Limb (tissue), 2 donors: ENCODE measurements around the gene ARHGAP32.
A peak's percentile ranks its signal among the peaks of the same experiment; 100 is the strongest.
"Not testable (repeated sequence)": the region's sequence is repeated elsewhere in the genome, so short reads cannot be mapped to it uniquely, and the experiment has no call there.

ENCODE experiments used
- DNase-seq, 2 donors: peaks; one replicate each; pipeline ENCODE4 v3.0.0-alpha.2; 2016; ENCODE audit errors: extremely low spot score in 2 of 2

ARHGAP32 gene

GRCh38 chr11:128936606-128937251, 255.4 kb downstream of the ARHGAP32 start:
- no peak for DNase-seq

DNA sequence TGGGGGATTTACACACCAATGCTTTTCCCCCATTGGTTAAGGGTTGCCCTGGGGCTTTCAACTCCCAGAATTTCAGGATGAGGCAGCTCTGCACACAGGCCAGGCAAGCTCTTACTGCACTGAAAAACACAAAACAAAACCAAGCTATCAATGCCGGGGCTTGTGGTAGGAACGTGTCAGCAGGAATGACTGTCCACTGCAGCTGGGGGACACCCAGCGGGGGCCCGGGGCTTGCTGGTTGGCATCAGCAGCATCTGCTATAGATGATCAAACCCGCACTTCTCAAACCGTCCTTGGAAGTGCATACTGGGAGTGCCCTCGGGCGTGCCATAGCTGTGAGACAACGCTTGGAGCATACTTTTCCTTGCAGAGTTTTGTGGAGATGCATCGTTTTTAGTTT, 257.2 kb downstream of the ARHGAP32 start:
- no peak for DNase-seq

DNA sequence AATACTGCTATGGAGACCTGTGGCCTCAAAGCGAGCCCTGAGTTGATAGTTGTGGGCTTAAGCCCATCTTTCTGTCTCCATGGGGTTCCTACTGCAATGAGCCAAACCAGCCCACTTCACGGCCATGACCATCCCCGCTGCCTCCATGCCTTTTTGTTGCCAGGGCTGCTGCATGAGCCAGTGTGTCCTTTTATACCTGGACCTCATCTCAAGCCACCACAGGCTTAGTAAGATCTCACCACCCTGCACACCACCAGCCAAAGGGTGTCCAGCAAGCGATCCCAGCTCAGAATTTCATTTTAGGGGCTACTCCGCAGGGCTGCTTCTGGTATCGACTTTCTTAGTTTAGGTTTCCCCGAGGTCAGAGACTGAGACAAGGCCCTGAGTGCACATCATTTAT, 257.8 kb downstream of the ARHGAP32 start:
- DNase-seq: no peak

- no peak for DNase-seq
Measured at GRCh38 chr11:128933481-128934178, 258.5 kb downstream of the ARHGAP32 start.

DNA sequence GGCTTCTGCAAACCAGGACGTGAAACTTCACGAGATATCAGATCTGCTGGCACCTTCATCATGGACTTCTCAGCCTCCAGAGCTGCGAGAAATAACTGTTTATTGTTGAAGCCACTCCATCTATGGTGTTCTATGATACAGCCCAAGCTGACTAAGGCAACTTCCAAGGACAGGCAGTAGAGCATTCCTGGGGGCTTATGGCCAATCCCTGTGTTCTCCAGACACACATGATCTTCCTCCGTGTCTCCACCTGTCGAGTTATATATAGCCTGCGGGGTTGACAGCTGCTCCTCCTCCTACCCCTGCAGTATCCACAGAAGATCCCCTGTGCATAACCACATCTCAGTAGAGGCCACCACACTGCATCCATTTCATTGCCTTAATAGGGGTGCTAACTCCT, 260.5 kb downstream of the ARHGAP32 start:
- peak in 1 of 2 donors; percentile 47 for DNase-seq

DNA sequence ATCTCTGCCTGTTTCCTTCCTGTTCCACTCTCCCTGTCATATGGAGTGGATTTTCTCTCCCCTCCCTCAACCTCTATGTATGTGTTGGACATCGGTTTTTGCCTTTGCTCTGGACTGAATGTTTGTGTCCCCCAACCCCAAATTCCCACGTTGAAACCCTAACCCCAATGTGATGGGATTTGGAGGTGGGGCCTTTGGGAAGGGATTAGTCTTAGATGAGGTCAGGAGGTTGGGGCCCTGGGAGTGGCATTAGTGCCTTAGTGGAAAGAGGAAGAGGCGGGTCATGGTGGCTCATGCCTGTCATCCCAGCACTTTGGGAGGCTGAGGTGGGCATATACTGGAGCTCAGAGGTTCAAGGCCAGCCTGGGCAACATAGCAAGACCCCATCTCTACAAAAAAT, 261.1 kb downstream of the ARHGAP32 start:
- DNase-seq: no peak

- DNase-seq: no peak
Measured at GRCh38 chr11:128929991-128930390, 262.1 kb downstream of the ARHGAP32 start.

- DNase-seq: no peak
Measured at GRCh38 chr11:128929468-128929867, 262.7 kb downstream of the ARHGAP32 start.

DNA sequence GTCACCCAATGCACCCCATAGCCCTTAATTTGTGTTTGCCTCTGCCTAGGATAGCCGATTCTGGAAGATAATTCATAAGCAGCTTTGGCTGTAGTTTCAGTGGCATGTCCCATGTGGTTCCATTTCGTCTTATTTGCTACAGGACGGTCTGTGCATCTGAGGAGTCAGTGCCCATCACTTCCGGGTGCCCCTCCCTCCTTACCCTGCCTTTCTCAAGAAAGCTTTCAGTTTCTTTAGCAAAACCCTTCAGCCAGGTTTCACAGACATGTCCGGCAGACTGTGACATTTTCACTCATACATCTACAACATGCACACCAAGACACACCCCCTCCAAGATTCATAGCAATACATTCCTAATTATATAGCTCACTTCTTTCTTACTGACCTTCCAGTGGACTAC, 263.7 kb downstream of the ARHGAP32 start:
- DNase-seq: no peak

DNA sequence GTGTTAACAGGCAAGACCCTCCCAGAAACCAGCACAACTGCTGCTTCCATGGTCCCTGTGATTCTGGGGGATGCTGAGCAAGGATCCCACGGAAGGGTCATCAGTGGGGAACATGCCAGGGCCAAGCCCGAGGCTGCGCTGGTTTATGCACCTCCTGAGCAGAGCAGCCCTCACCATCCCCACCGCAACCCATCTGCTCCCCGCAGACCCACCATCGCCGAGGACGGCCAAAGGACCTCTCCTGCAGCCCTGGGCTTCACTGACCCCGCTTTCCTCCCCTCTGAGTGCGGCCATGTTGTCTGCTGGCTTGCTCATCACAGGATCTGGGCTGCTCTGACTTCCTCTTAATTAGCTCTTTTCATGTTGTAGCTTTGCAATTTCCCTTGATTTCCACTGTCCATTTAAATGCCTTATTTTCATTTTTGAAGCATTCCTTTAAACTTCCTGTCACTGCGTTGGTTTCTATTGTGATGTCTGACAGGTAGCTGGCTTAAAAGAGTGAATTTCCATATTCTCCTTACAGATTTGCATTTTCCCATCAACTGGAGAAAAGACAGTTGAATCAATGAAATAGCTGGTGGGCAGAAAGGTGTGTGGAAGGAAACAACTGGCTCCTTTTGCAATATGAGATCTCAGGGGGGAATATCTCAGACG, 264.3 kb downstream of the ARHGAP32 start:
- DNase-seq: no peak

GRCh38 chr11:128927108-128927461, 265.0 kb downstream of the ARHGAP32 start:
- DNase-seq: peak in 1 of 2 donors; percentile 19

DNA sequence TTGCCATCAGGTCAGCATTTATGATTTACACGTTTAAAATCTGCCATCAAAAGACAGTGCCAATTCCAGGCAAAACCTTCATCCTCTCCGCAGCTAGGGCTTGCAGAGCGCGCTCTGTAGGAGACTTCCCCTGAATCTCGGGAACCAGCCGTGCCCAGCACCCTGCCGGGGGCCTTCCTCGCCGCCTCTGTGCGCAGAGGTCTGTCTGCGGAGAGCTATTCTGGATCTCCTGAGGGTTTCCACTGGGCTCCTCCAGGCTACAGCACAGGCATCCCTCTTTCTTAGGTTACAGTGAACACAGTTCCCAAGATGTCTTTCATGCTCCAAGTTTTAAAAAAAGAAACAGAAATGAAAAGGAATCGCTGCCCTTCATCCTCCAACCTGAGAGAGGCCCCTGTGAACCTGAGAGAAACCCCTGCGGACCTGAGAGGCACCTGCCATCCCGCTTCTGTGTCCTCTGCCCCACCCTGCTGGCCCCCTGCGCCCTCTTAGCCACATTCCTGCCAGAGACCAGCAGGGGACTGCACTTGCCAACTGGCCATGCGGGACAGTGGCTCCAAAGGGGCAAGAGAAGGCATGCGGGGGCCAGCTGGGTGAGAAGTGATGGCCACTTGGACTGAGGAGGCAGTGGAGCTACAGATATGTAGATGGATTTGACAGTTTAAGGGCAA, 265.6 kb downstream of the ARHGAP32 start:
- DNase-seq: no peak

GRCh38 chr11:128926000-128926399, 266.1 kb downstream of the ARHGAP32 start:
- no peak for DNase-seq

GRCh38 chr11:128925250-128925600, 266.9 kb downstream of the ARHGAP32 start:
- no peak for DNase-seq

DNA sequence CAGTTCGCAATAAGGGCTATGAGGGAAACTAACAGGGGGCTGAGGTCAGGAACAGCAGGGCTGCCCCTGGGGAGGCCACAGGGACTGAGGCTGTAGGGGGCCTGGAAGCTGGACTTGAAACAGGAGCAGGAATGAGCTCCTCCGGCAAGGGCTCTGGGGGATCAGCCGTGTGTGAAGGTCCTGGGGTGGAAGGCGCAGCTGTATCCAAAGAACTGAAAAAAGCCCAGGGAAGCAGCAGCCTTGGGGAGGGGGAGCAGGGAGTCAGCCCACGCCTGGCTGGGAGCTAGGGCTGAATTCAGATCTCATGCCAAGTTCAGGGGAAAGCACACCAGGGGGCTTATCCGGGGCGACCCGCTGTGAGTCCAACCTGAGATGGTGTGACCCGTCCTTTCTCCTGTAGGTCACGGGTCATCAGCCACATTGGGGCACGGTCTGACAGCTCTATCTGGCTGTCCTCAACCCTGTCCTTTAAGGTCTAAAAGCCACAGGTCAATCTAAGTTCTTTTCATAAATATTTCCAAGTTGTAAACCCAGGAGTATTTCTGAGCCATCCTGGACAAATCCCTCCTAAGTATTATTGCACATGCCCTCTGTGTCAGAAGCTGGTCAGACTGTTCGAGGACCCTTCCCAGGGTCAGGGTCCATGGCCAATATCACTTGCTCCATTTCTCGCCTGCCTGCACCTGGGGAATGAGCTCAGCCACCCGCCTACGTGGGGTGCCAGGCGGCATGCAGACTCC, 267.4 kb downstream of the ARHGAP32 start:
- no peak for DNase-seq

DNA sequence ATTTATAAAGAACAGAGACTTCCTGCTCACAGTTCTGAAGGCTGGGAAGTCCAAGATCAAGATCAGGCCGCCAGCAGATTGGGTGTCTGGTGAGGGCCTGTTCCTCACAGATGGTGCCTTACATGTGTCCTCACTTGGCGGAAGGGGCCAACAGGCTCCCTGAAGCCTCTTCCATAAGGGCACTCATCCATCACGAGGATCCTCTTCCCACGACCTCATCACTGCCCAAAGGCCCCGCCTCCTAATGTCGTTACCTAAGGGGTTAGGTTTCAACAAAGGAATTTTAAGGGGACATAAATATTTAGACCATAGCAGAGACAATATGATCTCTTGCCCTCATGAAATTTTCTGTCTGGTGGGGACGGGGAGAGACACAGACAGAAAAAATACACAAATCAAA, 268.0 kb downstream of the ARHGAP32 start:
- no peak for DNase-seq

- DNase-seq: no peak
Measured at GRCh38 chr11:128921793-128922192, 270.3 kb downstream of the ARHGAP32 start.

- DNase-seq: no peak
Measured at GRCh38 chr11:128920666-128921065, 271.5 kb downstream of the ARHGAP32 start.

- DNase-seq: not testable (repeated sequence)
Measured at GRCh38 chr11:128919635-128920034, 272.5 kb downstream of the ARHGAP32 start.

- no peak for DNase-seq
Measured at GRCh38 chr11:128919216-128919615, 272.9 kb downstream of the ARHGAP32 start.

- no peak for DNase-seq
Measured at GRCh38 chr11:128917144-128917724, 274.9 kb downstream of the ARHGAP32 start.
